ENCODE results near the gene WDR54.

WDR54 gene

GRCh38 chr2:74440378-74441169, 19.0 kb downstream of the WDR54 start (continued):
- TF ChIP-seq PRDM10 (tag by site-specific recombination; IDR thresholded peaks at IDR 0.05) (no peak; the same call in 1 of the 2 replicates), ZNF214 (tag by site-specific recombination; IDR thresholded peaks at IDR 0.05; ENCODE audit: borderline replicate concordance) (no peak), ZFP41 (tag by site-specific recombination; IDR thresholded peaks at IDR 0.05; ENCODE audit: borderline replicate concordance) (no peak), ZNF175 (tag by site-specific recombination; IDR thresholded peaks at IDR 0.05) (no peak), ZSCAN4 (tag by site-specific recombination; IDR thresholded peaks at IDR 0.05) (no peak), ZNF639 (tag by site-specific recombination; IDR thresholded peaks at IDR 0.05) (no peak), ZNF248 (tag by site-specific recombination; IDR thresholded peaks at IDR 0.05) (no peak), ZNF423 (tag by site-specific recombination; IDR thresholded peaks at IDR 0.05) (no peak), REPIN1 (tag by site-specific recombination; IDR thresholded peaks at IDR 0.05; ENCODE audit: low read depth) (no peak), ZNF660 (tag by site-specific recombination; IDR thresholded peaks at IDR 0.05) (0 out of 2 replicates have a peak, but pooled peaks have one; percentile 39), ZNF148 (tag by site-specific recombination; IDR thresholded peaks at IDR 0.05; ENCODE audit: borderline replicate concordance) (no peak), ZNF121 (tag by site-specific recombination; IDR thresholded peaks at IDR 0.05) (no peak), ZSCAN18 (tag by site-specific recombination; IDR thresholded peaks at IDR 0.05) (no peak), ZNF138 (tag by site-specific recombination; IDR thresholded peaks at IDR 0.05; ENCODE audit: borderline replicate concordance) (no peak), ZNF837 (tag by site-specific recombination; IDR thresholded peaks at IDR 0.05) (no peak), ZNF585B (tag by site-specific recombination; IDR thresholded peaks at IDR 0.05) (no peak), ZNF513 (tag by site-specific recombination; IDR thresholded peaks at IDR 0.05) (no peak), KLF16 (tag by site-specific recombination; IDR thresholded peaks at IDR 0.05) (peak; percentile 91), ZNF341 (tag by site-specific recombination; IDR thresholded peaks at IDR 0.05; ENCODE audit: low read depth) (peak; percentile 33; the same call in 1 of the 2 replicates), WT1 (tag by site-specific recombination; IDR thresholded peaks at IDR 0.05) (no peak), ZNF169 (tag by site-specific recombination; IDR thresholded peaks at IDR 0.05) (no peak), PRDM4 (tag by site-specific recombination; IDR thresholded peaks at IDR 0.05) (no peak), ZNF324 (tag by site-specific recombination; IDR thresholded peaks at IDR 0.05) (no peak), ZNF707 (tag by site-specific recombination; IDR thresholded peaks at IDR 0.05) (no peak), ZNF221 (tag by site-specific recombination; IDR thresholded peaks at IDR 0.05; ENCODE audit: borderline replicate concordance) (no peak)
